ENCODE data around the gene TMEM182.

DNA sequence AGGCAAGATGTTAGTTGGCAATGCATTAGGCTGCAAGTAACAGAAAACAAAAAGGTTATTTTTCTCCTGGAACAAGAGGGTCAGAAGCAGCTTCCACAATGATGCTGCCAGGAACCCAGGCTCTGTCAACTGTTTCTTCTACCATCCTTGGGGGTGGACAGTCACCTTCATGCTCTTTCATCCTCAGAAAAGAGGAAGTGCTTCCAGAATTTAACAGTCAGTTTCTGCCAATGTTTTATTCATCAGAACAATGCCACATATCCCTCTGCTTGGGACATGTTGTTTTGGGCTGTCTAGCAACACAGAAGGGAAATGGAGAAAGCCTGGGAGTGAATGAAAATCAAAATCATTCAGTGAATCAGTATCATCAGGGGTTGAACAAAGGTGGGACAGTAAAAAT is 7.1 kb downstream of the TMEM182 start:
- TF ChIP-seq POLR2A (IDR thresholded peaks at IDR 0.05; ENCODE audit: extremely low read depth, insufficient read length): no peak
- TF ChIP-seq, protein P1, sequence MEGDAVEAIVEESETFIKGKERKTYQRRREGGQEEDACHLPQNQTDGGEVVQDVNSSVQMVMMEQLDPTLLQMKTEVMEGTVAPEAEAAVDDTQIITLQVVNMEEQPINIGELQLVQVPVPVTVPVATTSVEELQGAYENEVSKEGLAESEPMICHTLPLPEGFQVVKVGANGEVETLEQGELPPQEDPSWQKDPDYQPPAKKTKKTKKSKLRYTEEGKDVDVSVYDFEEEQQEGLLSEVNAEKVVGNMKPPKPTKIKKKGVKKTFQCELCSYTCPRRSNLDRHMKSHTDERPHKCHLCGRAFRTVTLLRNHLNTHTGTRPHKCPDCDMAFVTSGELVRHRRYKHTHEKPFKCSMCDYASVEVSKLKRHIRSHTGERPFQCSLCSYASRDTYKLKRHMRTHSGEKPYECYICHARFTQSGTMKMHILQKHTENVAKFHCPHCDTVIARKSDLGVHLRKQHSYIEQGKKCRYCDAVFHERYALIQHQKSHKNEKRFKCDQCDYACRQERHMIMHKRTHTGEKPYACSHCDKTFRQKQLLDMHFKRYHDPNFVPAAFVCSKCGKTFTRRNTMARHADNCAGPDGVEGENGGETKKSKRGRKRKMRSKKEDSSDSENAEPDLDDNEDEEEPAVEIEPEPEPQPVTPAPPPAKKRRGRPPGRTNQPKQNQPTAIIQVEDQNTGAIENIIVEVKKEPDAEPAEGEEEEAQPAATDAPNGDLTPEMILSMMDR (IDR thresholded peaks at IDR 0.05; ENCODE audit: low read depth, low read length): no peak

All from NB4 (cell line).